WTC11 (cell line): ENCODE results near the gene PXDC1. TPM values are rescaled to one million over a fixed set of nuclear protein-coding genes. Genes with fewer than 3 reads are reported as not detected.

Experiments used
- ATAC-seq: fragments of 200-7000 bp; cut with Tn5 transposase; 2 replicates; pipeline ENCODE4 v1.10.0; 2021; ENCODE audit warnings: mild to moderate bottlenecking, moderate library complexity
- CTCF ChIA-PET: fragments of 300-600 bp; sonication (Branson Sonifier 250); formaldehyde crosslinking; loops from one replicate; lab custom pipeline; 2021; ENCODE audit warnings: antibody characterized with exemption; lab: Charles Lee
- POLR2A ChIA-PET: fragments of 350-600 bp; sonication (Branson Sonifier 250); formaldehyde crosslinking; loops from one replicate; lab custom pipeline; 2021; ENCODE audit warnings: antibody characterized with exemption; lab: Charles Lee
- DNase-seq: peaks from one replicate; pipeline ENCODE4 v3.0.0; 2021; ENCODE audit warnings: low spot score
- H3K27ac Mint-ChIP-seq: 2 replicates; pipeline ENCODE4 v1.8.0; 2021; ENCODE audit warnings: mixed read lengths
- H3K27me3 Mint-ChIP-seq: 2 replicates; pipeline ENCODE4 v1.8.0; 2021; ENCODE audit warnings: low read depth, mild to moderate bottlenecking, moderate library complexity, mixed read lengths
- H3K36me3 Mint-ChIP-seq: 2 replicates; pipeline ENCODE4 v1.8.0; 2021; ENCODE audit warnings: mixed read lengths
- H3K4me1 Mint-ChIP-seq: 2 replicates; pipeline ENCODE4 v1.8.0; 2022; ENCODE audit warnings: mixed read lengths
- H3K4me3 Mint-ChIP-seq: 2 replicates; pipeline ENCODE4 v1.8.0; 2021; ENCODE audit warnings: mild to moderate bottlenecking, moderate library complexity, mixed read lengths
- H3K9me3 Mint-ChIP-seq: 2 replicates; pipeline ENCODE4 v1.8.0; 2021; ENCODE audit warnings: mixed read lengths
- ELF4 ChIP-seq: sonication (generic); formaldehyde crosslinking; IDR thresholded peaks from 2 replicates; pipeline ENCODE4 v1.8.1; 2022; ENCODE audit warnings: low read depth, mild to moderate bottlenecking, moderate library complexity, missing genetic modification reagents
- EMX1 ChIP-seq: fragments of 250-450 bp; sonication (Bioruptor Pico); IDR thresholded peaks from 2 replicates; pipeline ENCODE4 v1.8.0; 2021; ENCODE audit warnings: mild to moderate bottlenecking
- ETV6 ChIP-seq: sonication (generic); formaldehyde crosslinking; IDR thresholded peaks from 2 replicates; pipeline ENCODE4 v1.8.1; 2022; ENCODE audit warnings: mild to moderate bottlenecking, missing genetic modification reagents
- GABPB1 ChIP-seq: sonication (generic); formaldehyde crosslinking; IDR thresholded peaks from 2 replicates; pipeline ENCODE4 v1.8.1; 2023; ENCODE audit warnings: mild to moderate bottlenecking, missing genetic modification reagents
- MYBL2 ChIP-seq: sonication (generic); formaldehyde crosslinking; IDR thresholded peaks from 2 replicates; pipeline ENCODE4 v1.8.1; 2023; ENCODE audit warnings: mild to moderate bottlenecking, moderate library complexity, missing genetic modification reagents
- NFATC4 ChIP-seq: fragments of 250-450 bp; sonication (Bioruptor Pico); IDR thresholded peaks from 2 replicates; pipeline ENCODE4 v1.9.0; 2021; ENCODE audit warnings: mild to moderate bottlenecking
- NFE2L1 ChIP-seq: sonication (generic); formaldehyde crosslinking; IDR thresholded peaks from 2 replicates; pipeline ENCODE4 v1.8.1; 2023; ENCODE audit warnings: missing genetic modification reagents
- NFYB ChIP-seq: sonication (generic); formaldehyde crosslinking; conservative IDR thresholded peaks from 2 replicates; pipeline ENCODE4 v1.8.0; 2022; ENCODE audit warnings: low read depth, missing genetic modification reagents
- NR1H2 ChIP-seq: sonication (generic); formaldehyde crosslinking; IDR thresholded peaks from 2 replicates; pipeline ENCODE4 v1.9.0; 2021; ENCODE audit warnings: mild to moderate bottlenecking, moderate library complexity, missing genetic modification reagents
- SP1 ChIP-seq: sonication (generic); formaldehyde crosslinking; conservative IDR thresholded peaks from 2 replicates; pipeline ENCODE4 v1.8.1; 2022; ENCODE audit warnings: missing genetic modification reagents
- TEAD1 ChIP-seq: sonication (generic); formaldehyde crosslinking; IDR thresholded peaks from 2 replicates; pipeline ENCODE4 v1.8.0; 2022; ENCODE audit warnings: mild to moderate bottlenecking, missing genetic modification reagents
- total RNA-seq: library from RNA; stranded (reverse); gene quantifications from 3 replicates; pipeline ENCODE4 v1.2.3, GENCODE V29; 2021
- TF ChIP-seq, protein P1 (sequence below): sonication (generic); formaldehyde crosslinking; IDR thresholded peaks from 2 replicates; pipeline ENCODE4 v1.8.1; 2023; ENCODE audit warnings: mild to moderate bottlenecking, missing genetic modification reagents, moderate library complexity
- TF ChIP-seq, protein P2 (sequence below): sonication (generic); formaldehyde crosslinking; IDR thresholded peaks from 2 replicates; pipeline ENCODE4 v1.8.0; 2023; ENCODE audit warnings: missing genetic modification reagents
- TF ChIP-seq, protein P3 (sequence below): sonication (generic); formaldehyde crosslinking; IDR thresholded peaks from 2 replicates; pipeline ENCODE4 v1.8.1; 2022; ENCODE audit warnings: low read depth, mild to moderate bottlenecking, moderate library complexity, missing genetic modification reagents, borderline replicate concordance
- TF ChIP-seq, protein P4 (sequence below): sonication (generic); formaldehyde crosslinking; IDR thresholded peaks from 2 replicates; pipeline ENCODE4 v1.8.1; 2022; ENCODE audit warnings: mild to moderate bottlenecking, moderate library complexity, missing genetic modification reagents
- TF ChIP-seq, protein P5 (sequence below): sonication (generic); formaldehyde crosslinking; IDR thresholded peaks from 2 replicates; pipeline ENCODE4 v1.8.1; 2023; ENCODE audit warnings: mild to moderate bottlenecking, missing genetic modification reagents, borderline replicate concordance
- TF ChIP-seq, protein P6 (sequence below): sonication (generic); formaldehyde crosslinking; IDR thresholded peaks from 2 replicates; pipeline ENCODE4 v1.8.0; 2022; ENCODE audit warnings: mild to moderate bottlenecking, missing genetic modification reagents
- TF ChIP-seq, protein P7 (sequence below): fragments of 200-600 bp; IDR thresholded peaks from 2 replicates; pipeline ENCODE4 v1.8.0; 2022; ENCODE audit warnings: antibody characterized with exemption
- TF ChIP-seq, protein P8 (sequence below): sonication (generic); formaldehyde crosslinking; IDR thresholded peaks from 2 replicates; pipeline ENCODE4 v1.8.0; 2023; ENCODE audit warnings: missing genetic modification reagents, mild to moderate bottlenecking, borderline replicate concordance

Gene PXDC1
- total RNA-seq, 1 experiment from 2014 or later = 3.3 TPM

DNA sequence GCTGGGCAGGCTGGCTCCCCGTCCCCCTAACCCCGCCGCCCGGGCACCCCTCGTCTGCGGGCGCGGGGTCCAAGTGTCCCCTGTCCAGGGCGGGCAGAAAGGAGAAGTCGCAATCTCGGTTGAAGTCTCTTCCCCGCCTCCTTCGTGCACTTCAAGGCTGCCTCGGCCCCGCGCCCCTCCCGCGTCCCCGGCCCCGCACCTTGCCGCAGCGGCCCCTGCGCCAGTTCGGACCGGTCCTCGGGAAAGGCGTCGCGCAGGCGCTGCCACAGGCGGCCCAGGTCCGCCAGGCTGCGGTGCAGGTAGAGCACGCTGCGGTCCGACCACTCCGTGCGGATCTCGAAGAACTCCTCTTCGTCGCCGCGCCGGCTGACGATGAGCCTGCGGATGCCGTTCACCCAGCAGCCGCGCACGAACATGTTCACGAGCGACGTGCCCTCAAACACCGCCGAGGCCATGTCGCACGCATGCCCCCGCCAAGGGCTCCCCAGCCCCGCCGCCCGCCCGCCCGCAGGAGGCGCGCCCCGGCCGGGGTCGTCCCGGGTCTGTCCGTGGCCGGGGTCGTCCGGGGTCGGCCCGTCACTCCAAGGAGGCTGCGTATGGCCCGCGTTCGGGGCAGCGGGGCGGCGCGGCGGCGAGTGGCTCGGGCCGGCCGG is at the start of gene PXDC1 (continued):
- TF ChIP-seq NFATC4 (no peak), ETV6 (CRISPR knock-in tag) (peak; percentile 27), GABPB1 (no peak)
- TF ChIP-seq, protein P1, sequence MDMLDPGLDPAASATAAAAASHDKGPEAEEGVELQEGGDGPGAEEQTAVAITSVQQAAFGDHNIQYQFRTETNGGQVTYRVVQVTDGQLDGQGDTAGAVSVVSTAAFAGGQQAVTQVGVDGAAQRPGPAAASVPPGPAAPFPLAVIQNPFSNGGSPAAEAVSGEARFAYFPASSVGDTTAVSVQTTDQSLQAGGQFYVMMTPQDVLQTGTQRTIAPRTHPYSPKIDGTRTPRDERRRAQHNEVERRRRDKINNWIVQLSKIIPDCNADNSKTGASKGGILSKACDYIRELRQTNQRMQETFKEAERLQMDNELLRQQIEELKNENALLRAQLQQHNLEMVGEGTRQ = 0 out of 2 replicates have a peak, but pooled peaks have one; percentile 12
- TF ChIP-seq, protein P2, sequence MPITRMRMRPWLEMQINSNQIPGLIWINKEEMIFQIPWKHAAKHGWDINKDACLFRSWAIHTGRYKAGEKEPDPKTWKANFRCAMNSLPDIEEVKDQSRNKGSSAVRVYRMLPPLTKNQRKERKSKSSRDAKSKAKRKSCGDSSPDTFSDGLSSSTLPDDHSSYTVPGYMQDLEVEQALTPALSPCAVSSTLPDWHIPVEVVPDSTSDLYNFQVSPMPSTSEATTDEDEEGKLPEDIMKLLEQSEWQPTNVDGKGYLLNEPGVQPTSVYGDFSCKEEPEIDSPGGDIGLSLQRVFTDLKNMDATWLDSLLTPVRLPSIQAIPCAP (CRISPR knock-in tag) = peak; percentile 72; the same call in 1 of the 2 replicates

DNA sequence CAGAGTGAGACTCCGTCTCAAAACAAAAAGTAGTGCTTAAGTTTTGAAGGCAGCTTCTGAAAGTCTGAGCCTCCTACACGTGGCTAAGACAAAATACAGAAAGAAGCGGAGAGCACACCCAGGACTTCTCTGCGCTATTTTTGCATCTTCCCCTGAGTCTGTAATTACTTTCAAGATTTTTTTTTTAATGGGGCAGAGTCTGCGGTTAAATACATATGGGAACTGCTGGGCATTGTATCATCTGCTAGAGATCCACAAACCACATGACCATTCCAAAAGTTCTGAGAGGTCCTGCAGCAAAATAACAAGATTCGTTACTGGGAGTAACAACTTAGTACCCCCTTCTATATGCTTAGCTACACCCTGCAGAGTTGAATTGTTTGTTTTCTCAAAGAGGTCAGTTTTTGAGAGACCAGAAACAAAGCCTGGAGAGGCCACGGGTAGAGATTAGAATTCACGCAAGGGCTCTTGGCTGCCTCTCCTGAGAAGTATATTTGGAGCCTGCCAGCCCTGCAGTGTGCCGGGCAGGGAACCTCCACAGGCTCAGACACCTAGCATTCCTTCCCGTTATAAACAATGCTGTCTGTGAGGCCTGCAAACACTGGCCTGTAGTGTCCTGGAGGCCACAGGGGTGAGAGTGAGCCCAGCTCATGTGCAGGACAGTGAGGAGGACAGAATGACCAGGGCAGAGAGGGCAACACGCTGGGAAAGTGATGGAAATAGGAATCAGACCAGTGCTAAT is 49.5 kb upstream of the PXDC1 start:
- no peaks in the 10 kb centered on the region for H3K36me3 Mint-ChIP-seq
- peak; percentile 32; the same call in 1 of the 2 replicates for ATAC-seq
- H3K27ac Mint-ChIP-seq = no peak overlapping the region; the same call in 1 of the 2 replicates
- no peak overlapping the region for H3K4me3 Mint-ChIP-seq
- no peak for DNase-seq
- H3K27me3 Mint-ChIP-seq = peaks cover 6% of the 10 kb centered on the region
- CTCF ChIA-PET = interaction anchor here (1.0 to 2.0 kb wide), 2 partner anchors 48 kb away, joined by 6 to 7 read pairs; partner anchors contain the start of gene FAM50B
- POLR2A ChIA-PET = no interaction called here
- H3K4me1 Mint-ChIP-seq = peaks cover 17% of the 10 kb centered on the region
- H3K9me3 Mint-ChIP-seq = no peaks in the 10 kb centered on the region
- TF ChIP-seq ELF4 (CRISPR knock-in tag) (no peak), NR1H2 (CRISPR knock-in tag) (no peak), TEAD1 (CRISPR knock-in tag) (no peak), NFE2L1 (CRISPR knock-in tag) (no peak), EMX1 (CRISPR knock-in tag) (no peak), SP1 (CRISPR knock-in tag) (no peak), NFATC4 (no peak), MYBL2 (CRISPR knock-in tag) (no peak), NFYB (no peak), ETV6 (CRISPR knock-in tag) (no peak)
- TF ChIP-seq, protein P3, sequence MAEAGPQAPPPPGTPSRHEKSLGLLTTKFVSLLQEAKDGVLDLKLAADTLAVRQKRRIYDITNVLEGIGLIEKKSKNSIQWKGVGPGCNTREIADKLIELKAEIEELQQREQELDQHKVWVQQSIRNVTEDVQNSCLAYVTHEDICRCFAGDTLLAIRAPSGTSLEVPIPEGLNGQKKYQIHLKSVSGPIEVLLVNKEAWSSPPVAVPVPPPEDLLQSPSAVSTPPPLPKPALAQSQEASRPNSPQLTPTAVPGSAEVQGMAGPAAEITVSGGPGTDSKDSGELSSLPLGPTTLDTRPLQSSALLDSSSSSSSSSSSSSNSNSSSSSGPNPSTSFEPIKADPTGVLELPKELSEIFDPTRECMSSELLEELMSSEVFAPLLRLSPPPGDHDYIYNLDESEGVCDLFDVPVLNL (CRISPR knock-in tag) = no peak
- TF ChIP-seq, protein P4, sequence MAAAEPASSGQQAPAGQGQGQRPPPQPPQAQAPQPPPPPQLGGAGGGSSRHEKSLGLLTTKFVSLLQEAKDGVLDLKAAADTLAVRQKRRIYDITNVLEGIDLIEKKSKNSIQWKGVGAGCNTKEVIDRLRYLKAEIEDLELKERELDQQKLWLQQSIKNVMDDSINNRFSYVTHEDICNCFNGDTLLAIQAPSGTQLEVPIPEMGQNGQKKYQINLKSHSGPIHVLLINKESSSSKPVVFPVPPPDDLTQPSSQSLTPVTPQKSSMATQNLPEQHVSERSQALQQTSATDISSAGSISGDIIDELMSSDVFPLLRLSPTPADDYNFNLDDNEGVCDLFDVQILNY (CRISPR knock-in tag) = no peak
- TF ChIP-seq, protein P5, sequence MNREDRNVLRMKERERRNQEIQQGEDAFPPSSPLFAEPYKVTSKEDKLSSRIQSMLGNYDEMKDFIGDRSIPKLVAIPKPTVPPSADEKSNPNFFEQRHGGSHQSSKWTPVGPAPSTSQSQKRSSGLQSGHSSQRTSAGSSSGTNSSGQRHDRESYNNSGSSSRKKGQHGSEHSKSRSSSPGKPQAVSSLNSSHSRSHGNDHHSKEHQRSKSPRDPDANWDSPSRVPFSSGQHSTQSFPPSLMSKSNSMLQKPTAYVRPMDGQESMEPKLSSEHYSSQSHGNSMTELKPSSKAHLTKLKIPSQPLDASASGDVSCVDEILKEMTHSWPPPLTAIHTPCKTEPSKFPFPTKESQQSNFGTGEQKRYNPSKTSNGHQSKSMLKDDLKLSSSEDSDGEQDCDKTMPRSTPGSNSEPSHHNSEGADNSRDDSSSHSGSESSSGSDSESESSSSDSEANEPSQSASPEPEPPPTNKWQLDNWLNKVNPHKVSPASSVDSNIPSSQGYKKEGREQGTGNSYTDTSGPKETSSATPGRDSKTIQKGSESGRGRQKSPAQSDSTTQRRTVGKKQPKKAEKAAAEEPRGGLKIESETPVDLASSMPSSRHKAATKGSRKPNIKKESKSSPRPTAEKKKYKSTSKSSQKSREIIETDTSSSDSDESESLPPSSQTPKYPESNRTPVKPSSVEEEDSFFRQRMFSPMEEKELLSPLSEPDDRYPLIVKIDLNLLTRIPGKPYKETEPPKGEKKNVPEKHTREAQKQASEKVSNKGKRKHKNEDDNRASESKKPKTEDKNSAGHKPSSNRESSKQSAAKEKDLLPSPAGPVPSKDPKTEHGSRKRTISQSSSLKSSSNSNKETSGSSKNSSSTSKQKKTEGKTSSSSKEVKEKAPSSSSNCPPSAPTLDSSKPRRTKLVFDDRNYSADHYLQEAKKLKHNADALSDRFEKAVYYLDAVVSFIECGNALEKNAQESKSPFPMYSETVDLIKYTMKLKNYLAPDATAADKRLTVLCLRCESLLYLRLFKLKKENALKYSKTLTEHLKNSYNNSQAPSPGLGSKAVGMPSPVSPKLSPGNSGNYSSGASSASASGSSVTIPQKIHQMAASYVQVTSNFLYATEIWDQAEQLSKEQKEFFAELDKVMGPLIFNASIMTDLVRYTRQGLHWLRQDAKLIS (CRISPR knock-in tag) = no peak
- TF ChIP-seq, protein P2 (CRISPR knock-in tag) = no peak
- TF ChIP-seq, protein P6, sequence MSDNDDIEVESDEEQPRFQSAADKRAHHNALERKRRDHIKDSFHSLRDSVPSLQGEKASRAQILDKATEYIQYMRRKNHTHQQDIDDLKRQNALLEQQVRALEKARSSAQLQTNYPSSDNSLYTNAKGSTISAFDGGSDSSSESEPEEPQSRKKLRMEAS (CRISPR knock-in tag) = no peak
- TF ChIP-seq, protein P7, sequence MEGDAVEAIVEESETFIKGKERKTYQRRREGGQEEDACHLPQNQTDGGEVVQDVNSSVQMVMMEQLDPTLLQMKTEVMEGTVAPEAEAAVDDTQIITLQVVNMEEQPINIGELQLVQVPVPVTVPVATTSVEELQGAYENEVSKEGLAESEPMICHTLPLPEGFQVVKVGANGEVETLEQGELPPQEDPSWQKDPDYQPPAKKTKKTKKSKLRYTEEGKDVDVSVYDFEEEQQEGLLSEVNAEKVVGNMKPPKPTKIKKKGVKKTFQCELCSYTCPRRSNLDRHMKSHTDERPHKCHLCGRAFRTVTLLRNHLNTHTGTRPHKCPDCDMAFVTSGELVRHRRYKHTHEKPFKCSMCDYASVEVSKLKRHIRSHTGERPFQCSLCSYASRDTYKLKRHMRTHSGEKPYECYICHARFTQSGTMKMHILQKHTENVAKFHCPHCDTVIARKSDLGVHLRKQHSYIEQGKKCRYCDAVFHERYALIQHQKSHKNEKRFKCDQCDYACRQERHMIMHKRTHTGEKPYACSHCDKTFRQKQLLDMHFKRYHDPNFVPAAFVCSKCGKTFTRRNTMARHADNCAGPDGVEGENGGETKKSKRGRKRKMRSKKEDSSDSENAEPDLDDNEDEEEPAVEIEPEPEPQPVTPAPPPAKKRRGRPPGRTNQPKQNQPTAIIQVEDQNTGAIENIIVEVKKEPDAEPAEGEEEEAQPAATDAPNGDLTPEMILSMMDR = no peak
- TF ChIP-seq, protein P8, sequence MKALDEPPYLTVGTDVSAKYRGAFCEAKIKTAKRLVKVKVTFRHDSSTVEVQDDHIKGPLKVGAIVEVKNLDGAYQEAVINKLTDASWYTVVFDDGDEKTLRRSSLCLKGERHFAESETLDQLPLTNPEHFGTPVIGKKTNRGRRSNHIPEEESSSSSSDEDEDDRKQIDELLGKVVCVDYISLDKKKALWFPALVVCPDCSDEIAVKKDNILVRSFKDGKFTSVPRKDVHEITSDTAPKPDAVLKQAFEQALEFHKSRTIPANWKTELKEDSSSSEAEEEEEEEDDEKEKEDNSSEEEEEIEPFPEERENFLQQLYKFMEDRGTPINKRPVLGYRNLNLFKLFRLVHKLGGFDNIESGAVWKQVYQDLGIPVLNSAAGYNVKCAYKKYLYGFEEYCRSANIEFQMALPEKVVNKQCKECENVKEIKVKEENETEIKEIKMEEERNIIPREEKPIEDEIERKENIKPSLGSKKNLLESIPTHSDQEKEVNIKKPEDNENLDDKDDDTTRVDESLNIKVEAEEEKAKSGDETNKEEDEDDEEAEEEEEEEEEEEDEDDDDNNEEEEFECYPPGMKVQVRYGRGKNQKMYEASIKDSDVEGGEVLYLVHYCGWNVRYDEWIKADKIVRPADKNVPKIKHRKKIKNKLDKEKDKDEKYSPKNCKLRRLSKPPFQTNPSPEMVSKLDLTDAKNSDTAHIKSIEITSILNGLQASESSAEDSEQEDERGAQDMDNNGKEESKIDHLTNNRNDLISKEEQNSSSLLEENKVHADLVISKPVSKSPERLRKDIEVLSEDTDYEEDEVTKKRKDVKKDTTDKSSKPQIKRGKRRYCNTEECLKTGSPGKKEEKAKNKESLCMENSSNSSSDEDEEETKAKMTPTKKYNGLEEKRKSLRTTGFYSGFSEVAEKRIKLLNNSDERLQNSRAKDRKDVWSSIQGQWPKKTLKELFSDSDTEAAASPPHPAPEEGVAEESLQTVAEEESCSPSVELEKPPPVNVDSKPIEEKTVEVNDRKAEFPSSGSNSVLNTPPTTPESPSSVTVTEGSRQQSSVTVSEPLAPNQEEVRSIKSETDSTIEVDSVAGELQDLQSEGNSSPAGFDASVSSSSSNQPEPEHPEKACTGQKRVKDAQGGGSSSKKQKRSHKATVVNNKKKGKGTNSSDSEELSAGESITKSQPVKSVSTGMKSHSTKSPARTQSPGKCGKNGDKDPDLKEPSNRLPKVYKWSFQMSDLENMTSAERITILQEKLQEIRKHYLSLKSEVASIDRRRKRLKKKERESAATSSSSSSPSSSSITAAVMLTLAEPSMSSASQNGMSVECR (CRISPR knock-in tag) = no peak
